NCI-H1105 treated with DMSO at 0.1 percent for 48 hours (cell line): ENCODE data around the gene HPF1.
"Not testable (repeated sequence)": the region's sequence is repeated elsewhere in the genome, so short reads cannot be mapped to it uniquely, and the experiment has no call there.

Experiments used
- DNase-seq: peaks from one replicate; lab custom pipeline; 2025; lab: John Stamatoyannopoulos, UW

Gene HPF1

GRCh38 chr4:169738604-169739003, 19.1 kb downstream of the HPF1 start:
- DNase-seq, result not testable (repeated sequence)

DNA sequence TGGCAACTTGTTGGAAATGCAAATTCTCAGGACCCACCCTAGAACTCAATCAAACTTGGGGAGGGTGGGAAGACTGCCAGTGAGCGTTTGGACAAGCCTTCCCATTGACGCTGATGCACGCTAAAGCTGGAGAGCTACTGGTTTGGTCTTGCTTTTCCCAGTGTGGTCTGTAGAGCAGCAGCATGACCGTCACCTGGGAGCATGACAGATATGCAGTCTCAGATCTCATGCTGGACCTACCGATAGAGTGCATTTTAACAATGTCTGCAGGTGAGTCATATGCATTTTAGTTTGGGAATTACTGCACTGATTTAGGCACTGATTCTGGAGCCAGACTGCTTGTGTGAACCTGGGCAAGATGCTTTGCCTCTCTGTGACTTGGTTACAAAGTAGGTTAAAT, 27.2 kb downstream of the HPF1 start:
- no peak for DNase-seq

GRCh38 chr4:169727616-169728015, 30.1 kb downstream of the HPF1 start:
- no peak for DNase-seq

- no peak for DNase-seq
Measured at GRCh38 chr4:169724260-169724659, 33.5 kb downstream of the HPF1 start.

DNA sequence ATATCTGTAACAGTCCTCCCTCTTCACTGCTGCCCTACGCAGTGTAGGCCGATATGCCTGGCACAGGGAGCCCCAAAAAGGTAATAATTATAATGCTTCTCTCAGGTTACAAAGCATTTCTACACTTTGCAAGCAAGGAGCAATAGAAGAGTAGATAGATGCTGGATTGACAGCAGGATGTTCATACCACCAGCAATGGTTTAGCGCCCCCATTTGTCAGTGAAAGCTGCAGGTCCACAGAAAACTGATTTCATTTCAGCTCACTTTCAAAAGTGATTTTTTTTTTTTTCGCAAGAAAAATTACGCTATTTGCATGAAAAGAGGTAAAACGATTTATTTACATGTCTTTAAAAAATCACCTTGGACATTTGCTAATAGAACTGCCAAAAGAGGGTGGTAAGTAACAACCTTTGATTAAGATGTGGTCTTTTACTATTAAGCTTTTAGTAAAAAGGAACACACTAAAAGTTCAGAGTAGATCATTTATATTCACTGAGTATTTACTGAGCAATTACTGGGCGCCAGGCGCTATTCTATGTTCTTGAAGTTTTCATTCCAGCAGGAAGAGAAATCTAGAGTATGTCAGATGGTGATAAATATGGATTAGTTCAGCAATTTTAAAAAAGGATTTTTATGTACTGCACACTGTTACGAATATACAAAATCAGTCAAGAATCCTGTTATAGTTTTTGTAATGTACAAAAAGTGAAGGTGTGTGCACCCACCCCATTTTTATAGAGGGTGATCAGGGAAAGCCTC, 34.4 kb downstream of the HPF1 start:
- DNase-seq, result no peak

DNA sequence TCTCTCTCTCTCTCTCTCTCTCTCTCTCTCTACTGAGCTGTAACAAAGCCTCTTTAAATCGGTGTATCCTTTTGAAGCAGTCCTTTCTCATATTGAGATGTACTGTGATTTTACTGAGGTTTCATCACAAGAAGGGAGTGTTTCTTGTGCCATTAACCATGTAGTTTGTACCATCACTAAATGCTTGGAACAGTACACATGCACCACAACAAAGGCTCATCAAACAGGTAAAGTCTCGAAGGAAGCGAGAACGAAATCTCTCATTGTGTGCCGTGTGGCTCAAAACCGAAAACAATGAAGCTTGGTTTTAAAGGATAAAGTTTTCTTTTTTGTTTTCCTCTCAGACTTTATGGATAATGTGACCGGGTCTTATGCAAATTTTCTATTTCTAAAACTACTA, 37.2 kb downstream of the HPF1 start:
- DNase-seq, result no peak

DNA sequence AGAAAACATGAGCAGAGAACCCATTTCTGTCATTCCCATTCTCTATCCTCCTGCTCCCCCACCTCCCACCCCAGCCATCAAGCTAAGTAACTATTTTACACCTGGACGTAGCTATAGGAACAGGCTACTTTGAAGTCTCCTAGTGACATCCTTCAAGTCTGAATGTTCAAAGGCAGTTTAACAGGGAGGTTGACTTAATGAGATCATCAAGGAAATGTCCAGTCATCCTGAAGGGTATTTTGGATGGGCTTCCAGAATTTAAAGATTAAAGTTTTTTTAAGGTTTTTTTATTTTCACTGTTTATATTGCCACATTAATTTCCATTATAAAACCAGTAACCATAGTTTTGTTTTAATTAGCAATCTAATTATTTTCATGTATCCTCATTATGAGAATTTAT, 41.1 kb downstream of the HPF1 start:
- no peak for DNase-seq

GRCh38 chr4:169715826-169716225, 41.9 kb downstream of the HPF1 start:
- DNase-seq, result no peak

DNA sequence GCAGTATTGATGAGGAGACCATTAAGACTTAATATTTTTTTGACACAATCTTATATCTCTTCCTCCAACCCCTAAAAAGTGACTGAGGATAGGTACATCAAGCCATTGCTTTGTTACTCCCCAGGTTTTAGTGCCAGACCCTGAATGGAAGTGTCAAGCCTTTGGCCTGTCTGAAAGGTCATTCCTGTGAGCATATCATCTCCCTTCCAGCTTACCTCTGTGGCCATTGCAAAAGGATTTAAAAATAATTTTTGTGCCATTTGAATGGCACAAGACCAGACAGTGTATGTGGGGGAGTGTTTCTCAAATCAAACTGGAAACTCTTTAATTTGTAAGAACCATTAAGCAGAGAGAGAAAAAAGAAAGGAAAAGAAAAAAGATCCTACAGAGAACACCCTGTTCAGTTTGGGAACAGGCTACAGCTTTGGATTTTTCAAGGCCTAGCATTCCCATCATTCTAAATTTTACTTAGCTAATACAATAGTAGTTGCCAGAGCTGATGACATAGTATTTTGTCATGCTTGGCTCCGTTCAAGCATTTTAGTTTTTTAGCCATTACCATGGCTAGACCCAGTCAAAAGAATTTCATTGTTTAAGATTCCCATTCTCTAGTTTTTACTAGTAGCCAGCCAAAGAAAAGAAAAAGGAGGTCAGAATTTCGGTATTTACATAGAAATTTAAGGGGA, 49.6 kb downstream of the HPF1 start:
- DNase-seq, result no peak

- no peak for DNase-seq
Measured at GRCh38 chr4:169698331-169698730, 59.4 kb downstream of the HPF1 start.

DNA sequence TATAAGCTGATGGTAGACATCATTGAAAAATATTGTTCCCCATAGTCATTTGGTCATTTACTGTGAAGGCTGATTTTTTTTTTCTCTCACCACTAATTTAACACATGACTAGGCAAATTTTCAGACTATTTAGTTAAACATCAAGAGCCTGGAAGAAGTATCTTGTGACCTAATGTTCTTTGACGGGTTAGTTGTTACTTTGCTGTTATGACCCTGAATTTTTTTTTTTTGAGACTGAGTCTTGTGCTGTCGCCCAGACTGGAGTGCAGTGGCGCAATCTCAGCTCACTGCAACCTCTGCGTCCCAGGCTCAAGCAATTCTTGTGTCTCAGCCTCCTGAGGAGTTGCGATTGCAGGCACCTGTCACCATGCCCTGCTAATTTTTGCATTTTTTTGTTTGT, 67.0 kb downstream of the HPF1 start:
- no peak for DNase-seq

DNA sequence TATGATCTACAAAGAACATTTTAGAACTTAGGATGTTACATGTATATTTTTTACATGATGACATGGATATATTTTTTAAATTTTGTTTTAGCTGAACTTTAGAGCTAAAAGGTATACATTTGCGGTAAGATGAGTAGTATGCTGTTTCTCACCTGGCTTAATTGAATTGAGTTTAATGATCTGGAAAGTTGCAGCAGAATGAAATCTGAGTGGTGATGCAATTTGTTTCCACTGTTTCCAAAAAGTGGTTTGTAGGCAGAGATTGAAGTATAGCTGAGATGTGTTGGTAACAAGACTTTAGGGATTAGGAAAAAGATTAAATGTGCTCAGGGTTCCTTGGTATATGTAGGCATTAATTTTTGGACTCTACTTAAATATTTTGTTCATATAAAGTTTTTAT, 68.1 kb downstream of the HPF1 start:
- no peak for DNase-seq

GRCh38 chr4:169682372-169683047, 75.2 kb downstream of the HPF1 start:
- no peak for DNase-seq
